Dendritic cell treated with granulocyte-macrophage colony-stimulating factor and Interleukin-4, amounts not matched to agents 40 ng/mL and 50 ng/mL, for 4 days (primary cell): ENCODE results near the gene NOTCH2.

Experiments used
- H3K27ac Mint-ChIP-seq: one replicate; pipeline ENCODE4 v1.8.0; 2022; ENCODE audit warnings: mild to moderate bottlenecking, mixed read lengths
- H3K27me3 Mint-ChIP-seq: one replicate; pipeline ENCODE4 v1.8.0; 2022; ENCODE audit warnings: mild to moderate bottlenecking, mixed read lengths
- H3K36me3 Mint-ChIP-seq: one replicate; pipeline ENCODE4 v1.8.0; 2022; ENCODE audit warnings: low read depth, mixed read lengths
- H3K4me1 Mint-ChIP-seq: one replicate; pipeline ENCODE4 v1.8.0; 2022; ENCODE audit warnings: low read depth, mixed read lengths
- H3K4me3 Mint-ChIP-seq: one replicate; pipeline ENCODE4 v1.8.0; 2022; ENCODE audit warnings: mild to moderate bottlenecking, moderate library complexity, mixed read lengths
- H3K9me3 Mint-ChIP-seq: one replicate; pipeline ENCODE4 v1.8.0; 2022; ENCODE audit warnings: mixed read lengths
- intact Hi-C: fragments of 100-400 bp; cut with micrococcal nuclease; formaldehyde crosslinking; loops from one replicate; pipeline ENCODE4 v1.15.0; 2022

Gene NOTCH2

GRCh38 chr1:119929643-119930315, 139.7 kb downstream of the NOTCH2 start:
- H3K4me1 Mint-ChIP-seq = no peaks in the 10 kb centered on the region
- no peaks in the 10 kb centered on the region for H3K27me3 Mint-ChIP-seq
- intact Hi-C loops = no loop called here
- H3K36me3 Mint-ChIP-seq = peaks cover 97% of the 10 kb centered on the region
- H3K9me3 Mint-ChIP-seq = peaks cover 23% of the 10 kb centered on the region
- no peak overlapping the region for H3K4me3 Mint-ChIP-seq
- H3K27ac Mint-ChIP-seq = no peak overlapping the region

- no peaks in the 10 kb centered on the region for H3K27me3 Mint-ChIP-seq
- H3K27ac Mint-ChIP-seq = no peak overlapping the region
- no peaks in the 10 kb centered on the region for H3K9me3 Mint-ChIP-seq
- no peak overlapping the region for H3K4me3 Mint-ChIP-seq
- no peaks in the 10 kb centered on the region for H3K4me1 Mint-ChIP-seq
- H3K36me3 Mint-ChIP-seq = peaks cover 100% of the 10 kb centered on the region
- intact Hi-C loops = no loop called here
Observed at GRCh38 chr1:119926553-119926952, 142.9 kb downstream of the NOTCH2 start.

- H3K9me3 Mint-ChIP-seq = no peaks in the 10 kb centered on the region
- no peaks in the 10 kb centered on the region for H3K27me3 Mint-ChIP-seq
- H3K4me3 Mint-ChIP-seq = no peak overlapping the region
- no peaks in the 10 kb centered on the region for H3K4me1 Mint-ChIP-seq
- peaks cover 100% of the 10 kb centered on the region for H3K36me3 Mint-ChIP-seq
- H3K27ac Mint-ChIP-seq = no peak overlapping the region
- intact Hi-C loops = no loop called here
Observed at GRCh38 chr1:119924948-119925898, 144.2 kb downstream of the NOTCH2 start.

- Mint-ChIP-seq H3K9me3 (no peaks in the 10 kb centered on the region), H3K27me3 (no peaks in the 10 kb centered on the region), H3K36me3 (peaks cover 98% of the 10 kb centered on the region), H3K4me3 (no peak overlapping the region), H3K4me1 (no peaks in the 10 kb centered on the region), H3K27ac (no peak overlapping the region)
- intact Hi-C loops = no loop called here
Observed at GRCh38 chr1:119920104-119920968, 149.1 kb downstream of the NOTCH2 start.

GRCh38 chr1:119919241-119919640, 150.2 kb downstream of the NOTCH2 start:
- no peak overlapping the region for H3K27ac Mint-ChIP-seq
- no peaks in the 10 kb centered on the region for H3K4me1 Mint-ChIP-seq
- H3K36me3 Mint-ChIP-seq = peaks cover 98% of the 10 kb centered on the region
- intact Hi-C loops = loop anchor here (10.0 kb wide), 2 partner anchors 46 to 54 kb away; no protein-coding TSS in a partner anchor
- no peak overlapping the region for H3K4me3 Mint-ChIP-seq
- H3K27me3 Mint-ChIP-seq = no peaks in the 10 kb centered on the region
- H3K9me3 Mint-ChIP-seq = no peaks in the 10 kb centered on the region

GRCh38 chr1:119918301-119918700, 151.2 kb downstream of the NOTCH2 start:
- intact Hi-C loops = loop anchor here (10.0 kb wide), 2 partner anchors 46 to 54 kb away; no protein-coding TSS in a partner anchor
- Mint-ChIP-seq H3K27me3 (no peaks in the 10 kb centered on the region), H3K4me3 (no peak overlapping the region), H3K36me3 (peaks cover 98% of the 10 kb centered on the region), H3K9me3 (no peaks in the 10 kb centered on the region), H3K4me1 (no peaks in the 10 kb centered on the region), H3K27ac (no peak overlapping the region)

- Mint-ChIP-seq H3K4me3 (no peak overlapping the region), H3K27ac (no peak overlapping the region), H3K27me3 (no peaks in the 10 kb centered on the region), H3K36me3 (peaks cover 98% of the 10 kb centered on the region), H3K9me3 (no peaks in the 10 kb centered on the region), H3K4me1 (no peaks in the 10 kb centered on the region)
- intact Hi-C loops = loop anchor here (10.0 kb wide), 2 partner anchors 47 to 53 kb away; no protein-coding TSS in a partner anchor
Observed at GRCh38 chr1:119917304-119918055, 152.0 kb downstream of the NOTCH2 start.

GRCh38 chr1:119915517-119915916, 153.9 kb downstream of the NOTCH2 start:
- peaks cover 88% of the 10 kb centered on the region for H3K36me3 Mint-ChIP-seq
- H3K4me1 Mint-ChIP-seq = no peaks in the 10 kb centered on the region
- no peak overlapping the region for H3K4me3 Mint-ChIP-seq
- H3K27ac Mint-ChIP-seq = no peak overlapping the region
- intact Hi-C loops = loop anchor here (10.0 kb wide), 2 partner anchors 49 to 51 kb away; no protein-coding TSS in a partner anchor
- H3K27me3 Mint-ChIP-seq = no peaks in the 10 kb centered on the region
- H3K9me3 Mint-ChIP-seq = no peaks in the 10 kb centered on the region

GRCh38 chr1:119914071-119914470, 155.4 kb downstream of the NOTCH2 start:
- intact Hi-C loops = loop anchor here (10.0 kb wide), 2 partner anchors 49 to 51 kb away; no protein-coding TSS in a partner anchor
- H3K9me3 Mint-ChIP-seq = no peaks in the 10 kb centered on the region
- peaks cover 75% of the 10 kb centered on the region for H3K36me3 Mint-ChIP-seq
- no peaks in the 10 kb centered on the region for H3K27me3 Mint-ChIP-seq
- no peak overlapping the region for H3K27ac Mint-ChIP-seq
- H3K4me1 Mint-ChIP-seq = no peaks in the 10 kb centered on the region
- H3K4me3 Mint-ChIP-seq = no peak overlapping the region

GRCh38 chr1:119912963-119913362, 156.5 kb downstream of the NOTCH2 start:
- H3K9me3 Mint-ChIP-seq = no peaks in the 10 kb centered on the region
- no peak overlapping the region for H3K4me3 Mint-ChIP-seq
- intact Hi-C loops = loop anchor here (10.0 kb wide), 2 partner anchors 48 to 52 kb away; no protein-coding TSS in a partner anchor
- H3K4me1 Mint-ChIP-seq = no peaks in the 10 kb centered on the region
- H3K27ac Mint-ChIP-seq = no peak overlapping the region
- peaks cover 64% of the 10 kb centered on the region for H3K36me3 Mint-ChIP-seq
- H3K27me3 Mint-ChIP-seq = no peaks in the 10 kb centered on the region

GRCh38 chr1:119911775-119912174, 157.7 kb downstream of the NOTCH2 start:
- no peak overlapping the region for H3K27ac Mint-ChIP-seq
- no peaks in the 10 kb centered on the region for H3K4me1 Mint-ChIP-seq
- H3K36me3 Mint-ChIP-seq = peaks cover 55% of the 10 kb centered on the region
- no peaks in the 10 kb centered on the region for H3K9me3 Mint-ChIP-seq
- H3K27me3 Mint-ChIP-seq = no peaks in the 10 kb centered on the region
- intact Hi-C loops = loop anchor here (10.0 kb wide), 2 partner anchors 47 to 53 kb away; no protein-coding TSS in a partner anchor
- no peak overlapping the region for H3K4me3 Mint-ChIP-seq

- no peak overlapping the region for H3K4me3 Mint-ChIP-seq
- peaks cover 43% of the 10 kb centered on the region for H3K36me3 Mint-ChIP-seq
- intact Hi-C loops = loop anchor here (10.0 kb wide), 2 partner anchors 46 to 54 kb away; no protein-coding TSS in a partner anchor
- H3K4me1 Mint-ChIP-seq = no peaks in the 10 kb centered on the region
- peaks cover 8% of the 10 kb centered on the region for H3K9me3 Mint-ChIP-seq
- H3K27me3 Mint-ChIP-seq = no peaks in the 10 kb centered on the region
- H3K27ac Mint-ChIP-seq = no peak overlapping the region
Observed at GRCh38 chr1:119910618-119911017, 158.8 kb downstream of the NOTCH2 start.
